DMS79 treated with DMSO at 0.1 percent for 48 hours (cell line): Measurements from ENCODE around the gene LSM10.
A peak's percentile ranks its signal among the peaks of the same experiment; 100 is the strongest.

Source experiments
- DNase-seq: peaks from one replicate; lab custom pipeline; 2025; lab: John Stamatoyannopoulos, UW

Gene LSM10

GRCh38 chr1:36397378-36398230 lies at the start of gene LSM10:
Gene LSM10 (minus strand): TSS chr1:36397908. CDS start chr1:36394129, 3,779 bp downstream.
- DNase-seq, result peak; percentile 93

GRCh38 chr1:36447450-36447849 lies 49.7 kb upstream of the LSM10 start:
- no peak for DNase-seq

GRCh38 chr1:36446746-36447145 lies 49.0 kb upstream of the LSM10 start:
- no peak for DNase-seq

- DNase-seq, result no peak
Measured at GRCh38 chr1:36446271-36446670, 48.6 kb upstream of the LSM10 start.

- DNase-seq, result no peak
Measured at GRCh38 chr1:36443297-36443696, 45.6 kb upstream of the LSM10 start.

GRCh38 chr1:36442337-36442736 lies 44.6 kb upstream of the LSM10 start:
- DNase-seq, result no peak

GRCh38 chr1:36440646-36441045 lies 42.9 kb upstream of the LSM10 start:
- DNase-seq, result no peak

- no peak for DNase-seq
Measured at GRCh38 chr1:36440044-36440443, 42.3 kb upstream of the LSM10 start.

GRCh38 chr1:36438715-36439114 lies 41.0 kb upstream of the LSM10 start:
- no peak for DNase-seq

GRCh38 chr1:36436821-36437220 lies 39.1 kb upstream of the LSM10 start:
- no peak for DNase-seq

GRCh38 chr1:36433102-36433501 lies 35.4 kb upstream of the LSM10 start:
- no peak for DNase-seq

GRCh38 chr1:36432616-36433015 lies 34.9 kb upstream of the LSM10 start:
- DNase-seq, result no peak

- DNase-seq, result no peak
Measured at GRCh38 chr1:36425791-36426190, 28.1 kb upstream of the LSM10 start.

GRCh38 chr1:36421649-36422048 lies 23.9 kb upstream of the LSM10 start:
- no peak for DNase-seq

GRCh38 chr1:36420836-36421317 lies 23.2 kb upstream of the LSM10 start:
- peak; percentile 77 for DNase-seq

GRCh38 chr1:36420409-36420808 lies 22.7 kb upstream of the LSM10 start:
- no peak for DNase-seq

- DNase-seq, result no peak
Measured at GRCh38 chr1:36419569-36419968, 21.9 kb upstream of the LSM10 start.

GRCh38 chr1:36419140-36419539 lies 21.4 kb upstream of the LSM10 start:
- DNase-seq, result no peak

GRCh38 chr1:36417931-36418330 lies 20.2 kb upstream of the LSM10 start:
- no peak for DNase-seq

GRCh38 chr1:36415661-36416326 lies 18.1 kb upstream of the LSM10 start:
- no peak for DNase-seq

GRCh38 chr1:36414384-36414783 lies 16.7 kb upstream of the LSM10 start:
- no peak for DNase-seq

GRCh38 chr1:36411674-36412648 lies 14.3 kb upstream of the LSM10 start:
- DNase-seq, result no peak
